Transverse colon (tissue), 4 donors: ENCODE measurements around the gene ADGRG3. TPM values are rescaled to one million over a fixed set of nuclear protein-coding genes. Genes with fewer than 3 reads are reported as not detected.

ENCODE experiments used
- DNase-seq: peaks from one replicate; pipeline ENCODE4 v3.0.0-alpha.2; 2019
- H3K27ac ChIP-seq, 4 donors: fragments of 200-600 bp; sonication (generic); 2 replicates each; pipeline ENCODE4 v1.5.1; 2016 to 2018; ENCODE audit warnings: inconsistent platforms in 4 of 4
- H3K27me3 ChIP-seq: fragments of 200-600 bp; sonication (generic); 2 replicates; pipeline ENCODE4 v1.5.1; 2017; ENCODE audit warnings: inconsistent platforms
- H3K36me3 ChIP-seq, 4 donors: fragments of 200-600 bp; sonication (generic); 2 replicates each; pipeline ENCODE4 v1.5.1; 2017 to 2019; ENCODE audit warnings: inconsistent platforms in 4 of 4
- H3K4me1 ChIP-seq, 4 donors: fragments of 200-600 bp; sonication (generic); 2 replicates each; pipeline ENCODE4 v1.5.1; 2017 to 2020; ENCODE audit warnings: inconsistent platforms in 4 of 4
- H3K4me3 ChIP-seq, 4 donors: fragments of 200-600 bp; sonication (generic); 1 replicate in 1 of 4; 2 replicates in 3 of 4; pipeline versions ENCODE4 v1.5.1 to v1.6.1; 2017 to 2019; ENCODE audit warnings: inconsistent platforms in 4 of 4
- H3K9me3 ChIP-seq, 2 donors: fragments of 200-600 bp; sonication (generic); 2 replicates each; pipeline ENCODE4 v1.5.1; 2017 to 2019; ENCODE audit warnings: inconsistent platforms in 2 of 2
- CTCF ChIP-seq, 5 experiments: fragments of 200-600 bp in 3 of 5; fragments of 450-650 bp in 2 of 5; sonication (generic) in 3 of 5; IDR thresholded peaks; 1 replicate in 2 of 5; 2 replicates in 3 of 5; pipeline ENCODE4 v1.5.1; 2016 to 2017; ENCODE audit warnings: antibody characterized with exemption in 5 of 5, inconsistent platforms in 3 of 5, mild to moderate bottlenecking in 2 of 5, moderate library complexity in 1 of 5
- EP300 ChIP-seq: sonication (generic); formaldehyde crosslinking; IDR thresholded peaks from one replicate; pipeline ENCODE4 v1.6.1; 2017; ENCODE audit warnings: antibody characterized with exemption, low read depth
- POLR2A ChIP-seq: fragments of 450-650 bp; IDR thresholded peaks from one replicate; pipeline ENCODE4 v1.6.1; 2016; ENCODE audit warnings: antibody characterized with exemption, mild to moderate bottlenecking, moderate library complexity
- POLR2AphosphoS5 ChIP-seq, 3 donors: sonication (generic); formaldehyde crosslinking; IDR thresholded peaks; one replicate each; pipeline ENCODE4 v1.6.1; 2016; ENCODE audit warnings: antibody characterized with exemption in 3 of 3
- WGBS, 2 donors: methylation state at CpG; one replicate each; pipeline ENCODE4 v1.1.5; 2018; ENCODE audit warnings: low coverage in 1 of 2; 5-methylcytosine and 5-hydroxymethylcytosine counted together
- in situ Hi-C, 4 donors: fragments of 200-750 bp; cut with MboI; loops; one replicate each; pipeline versions ENCODE4 v1.15.0 to v1.15.1; 2017; ENCODE audit warnings: low sequenced_read_pairs in 3 of 4, low pct_ligation_motif_present in 1 of 4, low pct_unique_long_range_greater_than_20kb in 1 of 4
- intact Hi-C: fragments of 100-400 bp; cut with DNase I; formaldehyde crosslinking; loops from one replicate; pipeline ENCODE4 v1.15.1; 2023; ENCODE audit warnings: low total_unique reads
- total RNA-seq, 4 donors: library from RNA; depleted of rRNA; stranded (reverse); fragments of >200 nt; gene quantifications; one replicate each; pipeline ENCODE4 v1.1.0, GENCODE V29; 2016

Gene ADGRG3
- total RNA-seq, 4 donors from 2014 or later = 1.5 to 2.7 (median 2.2) TPM; not detected in 1

GRCh38 chr16:57672416-57672815 is 4.3 kb downstream of the ADGRG3 start:
- TF ChIP-seq POLR2AphosphoS5 (IDR thresholded peaks at IDR 0.05) (no peak), CTCF (IDR thresholded peaks at IDR 0.05) (no peak), EP300 (no peak), POLR2A (no peak)
- no peak for DNase-seq
- Histone ChIP-seq H3K36me3 (no peaks in the 10 kb centered on the region), H3K9me3 (no peaks in the 10 kb centered on the region), H3K27ac (no peak overlapping the region), H3K4me3 (no peak overlapping the region), H3K4me1 (no peaks in the 10 kb centered on the region), H3K27me3 (no peaks in the 10 kb centered on the region)
- intact Hi-C loops (no loop called here), in situ Hi-C loops (no loop called here)
- WGBS, 2 donors = 57 to 78% methylated on average over 1 to 3 of the region's 3 CpGs

GRCh38 chr16:57672824-57673223 is 4.7 kb downstream of the ADGRG3 start:
- in situ Hi-C loops = no loop called here
- DNase-seq = no peak

DNA sequence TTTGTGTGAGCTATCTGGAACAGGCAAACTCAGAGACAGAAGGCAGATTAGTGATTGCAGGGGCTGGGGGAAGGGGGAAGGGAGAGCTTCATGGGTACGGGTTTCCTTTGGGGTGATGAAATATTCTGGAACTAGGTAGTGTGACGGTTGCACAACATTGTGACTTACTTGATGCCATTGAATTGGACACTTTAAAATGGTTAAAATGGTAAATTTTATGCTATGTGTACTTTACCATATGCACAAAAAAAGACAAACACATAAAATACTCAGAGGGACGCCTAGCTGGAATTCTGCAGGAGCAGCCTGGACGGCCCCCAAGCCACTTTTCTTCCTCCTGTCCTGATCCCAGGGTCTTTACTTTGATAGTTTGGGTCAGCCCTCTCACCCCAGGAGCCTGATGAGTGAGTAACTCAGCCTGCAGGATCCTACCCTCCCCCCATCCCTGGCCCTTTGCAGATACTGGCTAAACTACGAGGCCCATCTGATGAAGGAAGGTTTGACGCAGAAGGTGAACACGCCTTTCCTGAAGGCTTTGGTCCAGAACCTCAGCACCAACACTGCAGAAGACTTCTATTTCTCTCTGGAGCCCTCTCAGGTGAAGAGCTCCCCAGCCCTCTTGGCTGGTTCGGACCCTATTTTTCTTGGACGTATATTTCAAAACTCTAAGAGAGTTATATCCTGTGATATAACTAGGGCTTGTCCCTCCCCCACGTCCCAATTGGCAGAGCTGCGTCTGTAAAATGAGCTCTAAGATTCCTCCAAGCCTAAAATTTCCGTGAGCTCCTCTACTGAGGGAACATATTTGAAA is 7.8 kb downstream of the ADGRG3 start:
- TF ChIP-seq EP300 (no peak), POLR2A (no peak), CTCF (IDR thresholded peaks at IDR 0.05) (no peak), POLR2AphosphoS5 (IDR thresholded peaks at IDR 0.05) (no peak)
- in situ Hi-C loops (no loop called here), intact Hi-C loops (no loop called here)
- H3K4me1 ChIP-seq = no peaks in the 10 kb centered on the region
- 69 to 72% methylated on average over 5 to 12 of the region's 12 CpGs for whole genome bisulfite sequencing, 2 donors
- DNase-seq = no peak
- H3K27me3 ChIP-seq = no peaks in the 10 kb centered on the region
- H3K27ac ChIP-seq = no peak overlapping the region
- H3K9me3 ChIP-seq = no peaks in the 10 kb centered on the region
- no peaks in the 10 kb centered on the region for H3K36me3 ChIP-seq
- no peak overlapping the region for H3K4me3 ChIP-seq

More at GRCh38 chr16:57672824-57673223, 4.7 kb downstream of the ADGRG3 start:
- Histone ChIP-seq H3K36me3 (no peaks in the 10 kb centered on the region), H3K4me3 (no peak overlapping the region), H3K4me1 (no peaks in the 10 kb centered on the region), H3K27me3 (no peaks in the 10 kb centered on the region), H3K27ac (no peak overlapping the region), H3K9me3 (no peaks in the 10 kb centered on the region)
- intact Hi-C loops = no loop called here
- 88% methylated on average over 2 of the region's 2 CpGs; no CpG with 5 or more reads in 1 of the 2 donors for whole genome bisulfite sequencing, 2 donors
- no peak for TF ChIP-seq EP300
- no peak for TF ChIP-seq POLR2AphosphoS5 (IDR thresholded peaks at IDR 0.05)
- TF ChIP-seq POLR2A = no peak
- TF ChIP-seq CTCF (IDR thresholded peaks at IDR 0.05) = no peak

GRCh38 chr16:57676553-57677085 is 8.5 kb downstream of the ADGRG3 start:
- 69 to 75% methylated on average over 4 of the region's 4 CpGs for whole genome bisulfite sequencing, 2 donors
- H3K4me3 ChIP-seq = no peak overlapping the region
- in situ Hi-C loops = no loop called here
- H3K36me3 ChIP-seq = no peaks in the 10 kb centered on the region
- H3K4me1 ChIP-seq = no peaks in the 10 kb centered on the region
- H3K27me3 ChIP-seq = no peaks in the 10 kb centered on the region
- H3K27ac ChIP-seq = no peak overlapping the region
- TF ChIP-seq EP300 (no peak), CTCF (IDR thresholded peaks at IDR 0.05) (no peak), POLR2AphosphoS5 (IDR thresholded peaks at IDR 0.05) (no peak), POLR2A (no peak)
- no peaks in the 10 kb centered on the region for H3K9me3 ChIP-seq
- intact Hi-C loops = no loop called here
- no peak for DNase-seq
